Brain microvascular endothelial cell (primary cell): ENCODE data around the gene GLS.
A peak's percentile ranks its signal among the peaks of the same experiment; 100 is the strongest.
"Not testable (repeated sequence)": the region's sequence is repeated elsewhere in the genome, so short reads cannot be mapped to it uniquely, and the experiment has no call there.

Source experiments
- DNase-seq: peaks from one replicate; pipeline ENCODE4 v3.0.0-alpha.2; 2020
- H3K27ac ChIP-seq: fragments of 250-450 bp; sonication (Bioruptor Pico); 2 replicates; pipeline ENCODE4 v1.5.1; 2020; ENCODE audit warnings: mild to moderate bottlenecking, moderate library complexity
- H3K27me3 ChIP-seq: fragments of 250-450 bp; sonication (Bioruptor Pico); replicated peaks from 2 replicates; pipeline ENCODE4 v1.5.1; 2020; ENCODE audit warnings: mild to moderate bottlenecking
- H3K36me3 ChIP-seq: fragments of 250-450 bp; sonication (Bioruptor Pico); replicated peaks from 2 replicates; pipeline ENCODE4 v1.5.1; 2020; ENCODE audit warnings: mild to moderate bottlenecking
- H3K4me3 ChIP-seq: 2 replicates; pipeline ENCODE4 v1.5.1; 2011; ENCODE audit warnings: low read depth, mild to moderate bottlenecking, control low read depth, low read length, moderate library complexity
- in situ Hi-C: cut with HindIII; loops from 2 replicates; pipeline ENCODE4 v1.10.0; 2017; ENCODE audit warnings: low sequenced_read_pairs, low pct_ligation_motif_present
- TF ChIP-seq, protein P1 (sequence below): IDR thresholded peaks from 2 replicates; pipeline ENCODE4 v1.5.1; 2011; ENCODE audit warnings: low read depth, mild to moderate bottlenecking, moderate library complexity, low read length, control low read depth, inconsistent platforms; ENCODE audit errors: missing control alignments

Gene GLS

DNA sequence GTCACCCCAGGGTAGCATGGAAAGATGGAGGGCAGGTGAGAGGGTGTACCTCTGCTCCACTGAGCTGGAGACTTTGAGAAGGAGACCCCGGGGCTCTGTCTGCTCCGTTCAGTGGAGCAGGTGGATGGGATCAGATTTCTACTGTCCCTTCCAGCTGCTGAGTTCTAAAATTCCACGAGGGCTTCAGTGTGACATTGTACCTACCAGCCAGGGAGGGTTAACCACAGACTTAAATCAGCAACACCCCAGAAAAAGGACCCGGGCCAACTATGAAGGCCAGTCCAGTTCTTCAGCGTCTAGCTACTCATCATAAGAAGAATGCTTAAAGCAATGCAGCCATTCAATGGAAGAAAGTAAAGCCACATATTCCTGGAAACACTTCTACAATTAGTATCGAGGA is 109.5 kb downstream of the GLS start:
- Histone ChIP-seq H3K36me3 (peaks cover 64% of the 10 kb centered on the region), H3K27me3 (no peaks in the 10 kb centered on the region), H3K4me3 (no peak overlapping the region), H3K27ac (no peak overlapping the region)
- TF ChIP-seq, protein P1, sequence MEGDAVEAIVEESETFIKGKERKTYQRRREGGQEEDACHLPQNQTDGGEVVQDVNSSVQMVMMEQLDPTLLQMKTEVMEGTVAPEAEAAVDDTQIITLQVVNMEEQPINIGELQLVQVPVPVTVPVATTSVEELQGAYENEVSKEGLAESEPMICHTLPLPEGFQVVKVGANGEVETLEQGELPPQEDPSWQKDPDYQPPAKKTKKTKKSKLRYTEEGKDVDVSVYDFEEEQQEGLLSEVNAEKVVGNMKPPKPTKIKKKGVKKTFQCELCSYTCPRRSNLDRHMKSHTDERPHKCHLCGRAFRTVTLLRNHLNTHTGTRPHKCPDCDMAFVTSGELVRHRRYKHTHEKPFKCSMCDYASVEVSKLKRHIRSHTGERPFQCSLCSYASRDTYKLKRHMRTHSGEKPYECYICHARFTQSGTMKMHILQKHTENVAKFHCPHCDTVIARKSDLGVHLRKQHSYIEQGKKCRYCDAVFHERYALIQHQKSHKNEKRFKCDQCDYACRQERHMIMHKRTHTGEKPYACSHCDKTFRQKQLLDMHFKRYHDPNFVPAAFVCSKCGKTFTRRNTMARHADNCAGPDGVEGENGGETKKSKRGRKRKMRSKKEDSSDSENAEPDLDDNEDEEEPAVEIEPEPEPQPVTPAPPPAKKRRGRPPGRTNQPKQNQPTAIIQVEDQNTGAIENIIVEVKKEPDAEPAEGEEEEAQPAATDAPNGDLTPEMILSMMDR: no peak
- in situ Hi-C loops: no loop called here
- DNase-seq: no peak

DNA sequence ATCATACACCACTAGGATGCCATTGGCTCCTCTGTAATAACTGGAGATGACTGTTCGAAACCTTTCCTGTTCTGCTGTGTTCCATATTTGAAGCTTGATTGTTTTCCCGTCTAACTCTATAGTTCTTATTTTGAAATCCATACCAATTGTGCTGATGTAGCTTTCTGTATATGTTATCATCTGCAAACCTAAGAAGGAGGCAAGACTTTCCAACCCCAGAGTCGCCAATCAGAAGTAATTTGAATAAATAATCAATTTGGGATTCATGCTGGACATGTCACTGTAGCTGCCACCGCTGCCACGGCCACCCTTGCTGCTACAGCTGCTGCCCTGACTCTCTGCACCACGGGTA is 112.6 kb downstream of the GLS start:
- Histone ChIP-seq H3K4me3 (no peak overlapping the region), H3K27me3 (no peaks in the 10 kb centered on the region)

DNA sequence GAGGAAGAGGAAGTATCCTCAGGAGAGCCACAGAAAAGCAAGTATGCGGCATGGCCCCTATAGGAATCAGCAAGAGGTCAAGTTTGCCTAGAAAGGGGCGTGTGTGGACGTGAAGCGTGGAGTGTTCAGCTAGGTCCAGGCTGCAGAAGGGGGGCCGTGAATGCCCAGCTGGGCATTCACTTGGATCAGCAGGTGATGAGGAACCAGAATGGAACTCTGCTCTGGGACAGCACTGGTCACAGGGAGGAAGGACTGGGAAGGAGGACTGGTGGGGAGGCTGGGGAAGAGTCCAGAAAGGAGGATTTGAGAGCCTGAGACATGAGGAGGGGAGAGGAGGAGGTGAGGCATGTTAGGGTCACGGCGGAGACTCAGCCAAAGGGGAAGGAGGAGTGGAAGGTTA is 113.5 kb downstream of the GLS start:
- Histone ChIP-seq H3K27ac (no peak overlapping the region), H3K27me3 (no peaks in the 10 kb centered on the region), H3K36me3 (peaks cover 70% of the 10 kb centered on the region), H3K4me3 (no peak overlapping the region)
- TF ChIP-seq, protein P1: no peak
- in situ Hi-C loops: no loop called here
- DNase-seq: no peak

More for the DNA sequence above, 112.6 kb downstream of the GLS start:
- Histone ChIP-seq H3K27ac (no peak overlapping the region), H3K36me3 (peaks cover 71% of the 10 kb centered on the region)
- TF ChIP-seq, protein P1: no peak
- in situ Hi-C loops: no loop called here
- DNase-seq: no peak

DNA sequence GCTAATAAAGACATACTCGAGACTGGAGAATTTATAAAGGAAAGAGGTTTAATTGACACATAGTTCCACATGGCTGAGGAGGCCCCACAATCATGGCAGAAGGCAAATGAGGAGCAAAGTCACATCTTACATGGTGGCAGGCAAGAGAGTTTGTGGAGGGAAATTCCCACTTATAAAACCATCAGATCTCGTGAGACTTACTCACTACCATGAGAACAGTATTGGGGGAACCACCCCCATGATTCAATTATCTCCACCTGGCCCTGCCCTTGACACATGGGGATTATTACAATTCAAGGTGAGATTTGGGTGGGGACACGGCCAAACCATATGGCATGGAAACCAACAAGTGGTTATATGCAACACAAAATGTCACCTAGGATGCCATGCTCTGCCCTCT is 114.7 kb downstream of the GLS start:
- H3K36me3 ChIP-seq: peaks cover 72% of the 10 kb centered on the region
- in situ Hi-C loops, H3K27ac ChIP-seq, H3K27me3 ChIP-seq, H3K4me3 ChIP-seq, DNase-seq: not testable (repeated sequence)

DNA sequence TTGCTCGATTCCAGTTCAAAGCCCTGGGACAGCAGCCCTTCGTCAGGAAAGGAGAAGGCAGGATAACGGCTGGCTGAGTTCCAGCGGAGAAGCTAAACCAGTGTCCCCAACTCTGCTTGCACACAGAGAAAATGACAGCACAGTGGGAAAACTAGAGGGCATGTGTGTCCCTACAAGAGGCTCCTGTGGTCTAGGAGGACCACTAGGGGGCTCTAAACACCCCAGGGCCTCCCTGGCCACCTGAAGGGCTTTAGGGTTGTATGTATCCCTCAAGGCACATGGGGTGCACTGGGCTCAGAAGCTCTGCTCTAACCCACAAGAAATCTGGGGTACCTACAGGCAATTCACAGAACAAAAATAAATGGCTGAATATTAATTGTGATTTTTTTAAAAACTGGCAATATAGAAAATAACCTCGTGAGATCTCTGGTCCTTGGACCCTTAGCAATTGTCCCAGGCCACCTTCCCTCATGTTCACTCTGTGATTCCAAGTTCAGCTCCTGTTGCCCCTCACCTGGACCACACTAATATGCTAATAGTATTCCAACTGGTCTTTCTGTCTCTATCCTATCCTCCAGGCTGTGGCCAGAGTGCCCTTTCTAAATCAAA is 115.8 kb downstream of the GLS start:
- Histone ChIP-seq H3K36me3 (peaks cover 76% of the 10 kb centered on the region), H3K27ac (no peak overlapping the region), H3K27me3 (no peaks in the 10 kb centered on the region), H3K4me3 (no peak overlapping the region)
- peak; percentile 35 for DNase-seq
- in situ Hi-C loops: no loop called here
- TF ChIP-seq, protein P1: peak; percentile 92

DNA sequence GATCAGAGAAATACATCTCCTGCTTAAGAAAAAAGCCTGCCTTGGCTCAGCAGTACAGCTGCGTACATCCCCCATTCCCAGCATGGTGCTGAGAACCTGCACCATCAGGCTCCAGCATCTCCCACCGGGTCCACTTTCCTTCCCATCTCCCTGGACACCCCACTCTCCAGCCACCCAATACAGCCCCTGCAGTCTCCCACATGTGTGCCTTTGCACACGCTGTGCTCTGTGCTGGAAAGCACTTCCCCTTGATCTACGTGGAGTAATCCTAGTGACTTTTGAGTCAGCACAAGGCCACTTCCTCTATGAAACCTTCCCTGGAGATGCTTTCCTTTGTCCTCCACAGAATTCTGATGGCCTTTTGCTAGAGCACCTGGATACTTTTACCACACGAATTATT is 116.3 kb downstream of the GLS start:
- no peaks in the 10 kb centered on the region for H3K27me3 ChIP-seq
- in situ Hi-C loops: no loop called here
- no peak overlapping the region for H3K4me3 ChIP-seq
- no peak overlapping the region for H3K27ac ChIP-seq
- DNase-seq: no peak
- H3K36me3 ChIP-seq: peaks cover 78% of the 10 kb centered on the region
- TF ChIP-seq, protein P1: no peak
